Fibroblast of mammary gland (primary cell): ENCODE results near the gene TSPAN15.
"Not testable (repeated sequence)": the region's sequence is repeated elsewhere in the genome, so short reads cannot be mapped to it uniquely, and the experiment has no call there.

Experiments used
- DNase-seq: peaks from one replicate; pipeline ENCODE4 v3.0.0-alpha.2; 2010; ENCODE audit warnings: low read depth
- H3K4me3 ChIP-seq: 2 replicates; pipeline ENCODE4 v1.5.1; 2011; ENCODE audit warnings: low read depth, mild to moderate bottlenecking, low read length, moderate library complexity; ENCODE audit not compliant: control insufficient read depth
- CTCF ChIP-seq: conservative IDR thresholded peaks from 2 replicates; pipeline ENCODE4 v1.5.1; 2011; ENCODE audit warnings: low read depth, low read length, inconsistent platforms; ENCODE audit not compliant: control insufficient read depth, insufficient read depth

Gene TSPAN15

DNA sequence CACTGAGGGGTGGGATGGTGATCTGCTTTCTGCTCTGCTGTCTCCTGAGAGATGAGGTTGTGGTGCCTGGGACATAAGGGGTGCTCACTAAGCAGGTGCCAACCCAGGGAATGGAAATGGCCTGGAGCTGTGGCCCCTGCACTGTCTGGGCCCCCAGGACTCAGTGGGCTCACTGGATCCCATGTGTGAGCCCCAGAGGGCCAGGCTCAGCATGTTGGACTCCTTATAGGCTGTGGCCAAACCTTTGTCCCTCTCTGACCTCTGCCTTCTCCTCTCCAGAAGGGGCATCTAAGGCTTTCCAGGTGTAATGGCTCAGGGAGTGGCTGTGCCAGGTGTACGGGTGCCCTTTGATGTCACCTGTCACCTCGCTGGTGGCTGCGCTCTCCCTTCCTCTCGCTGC lies 65.5 kb downstream of the TSPAN15 start:
- no peak overlapping the region for H3K4me3 ChIP-seq
- no peak for TF ChIP-seq CTCF
- no peak for DNase-seq

- TF ChIP-seq CTCF = no peak
- H3K4me3 ChIP-seq = no peak overlapping the region
- DNase-seq = no peak
Measured at GRCh38 chr10:69517271-69517848, 66.1 kb downstream of the TSPAN15 start.

- TF ChIP-seq CTCF = no peak
- no peak overlapping the region for H3K4me3 ChIP-seq
- DNase-seq = no peak
Measured at GRCh38 chr10:69527961-69528360, 76.7 kb downstream of the TSPAN15 start.

DNA sequence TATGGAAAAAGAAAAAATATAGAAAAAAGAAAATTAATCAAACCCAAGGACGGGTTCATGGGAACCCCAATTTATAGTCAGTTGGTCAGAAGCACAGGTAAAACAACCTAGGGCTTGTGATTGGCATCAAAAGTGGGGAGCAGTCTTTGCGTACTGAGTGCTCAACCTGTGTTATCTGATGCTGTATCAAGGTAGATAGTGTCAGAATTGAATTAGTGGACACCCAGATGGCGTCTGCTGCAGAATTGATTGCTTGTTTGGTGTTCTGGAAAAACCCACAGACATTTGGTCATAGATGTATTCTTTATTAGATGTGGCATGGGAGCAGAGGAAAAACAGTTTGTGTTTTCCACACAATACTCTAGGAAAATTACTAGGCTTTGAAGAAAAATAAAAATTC lies 82.4 kb downstream of the TSPAN15 start:
- no peak overlapping the region for H3K4me3 ChIP-seq
- no peak for DNase-seq
- TF ChIP-seq CTCF = no peak

DNA sequence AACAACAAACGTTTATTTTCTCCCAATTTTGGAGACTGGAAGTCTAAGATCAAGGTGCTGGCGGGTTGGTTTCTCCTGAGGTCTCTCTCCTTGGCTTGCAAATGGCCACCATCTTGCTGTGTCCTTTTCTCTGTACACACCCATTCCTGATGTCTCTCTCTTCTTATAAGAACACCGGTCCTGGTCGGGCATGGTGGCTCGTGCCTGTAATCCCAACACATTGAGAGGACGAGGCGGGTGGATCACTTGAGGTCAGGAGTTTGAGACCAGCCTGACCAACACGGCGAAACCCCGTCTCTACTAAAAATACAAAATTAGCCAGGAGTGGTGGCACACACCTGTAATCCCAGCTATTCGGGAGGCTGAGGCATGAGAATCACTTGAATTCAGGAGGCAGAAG lies 85.3 kb downstream of the TSPAN15 start:
- DNase-seq, H3K4me3 ChIP-seq: not testable (repeated sequence)

GRCh38 chr10:69537449-69537848 lies 86.2 kb downstream of the TSPAN15 start:
- H3K4me3 ChIP-seq = no peak overlapping the region
- DNase-seq = no peak
- no peak for TF ChIP-seq CTCF

GRCh38 chr10:69538461-69538860 lies 87.2 kb downstream of the TSPAN15 start:
- no peak overlapping the region for H3K4me3 ChIP-seq
- TF ChIP-seq CTCF = no peak
- DNase-seq = no peak
